Mucosa of descending colon (tissue), 3 donors: ENCODE data around the gene HSP90AA1. TPM values are rescaled to one million over a fixed set of nuclear protein-coding genes. Genes with fewer than 3 reads are reported as not detected.
"Not testable (repeated sequence)": the region's sequence is repeated elsewhere in the genome, so short reads cannot be mapped to it uniquely, and the experiment has no call there.

Source experiments
- ATAC-seq: fragments of 200-7000 bp; cut with Tn5 transposase; one replicate; pipeline ENCODE4 v1.9.1; 2020; ENCODE audit warnings: mild to moderate bottlenecking, moderate library complexity
- DNase-seq, 3 donors: peaks; one replicate each; pipeline ENCODE4 v3.0.0-alpha.2; 2020
- H3K36me3 ChIP-seq: fragments of 200-600 bp; one replicate; pipeline ENCODE4 v1.8.0; 2021; ENCODE audit warnings: low read depth, mild to moderate bottlenecking
- H3K4me1 ChIP-seq: fragments of 200-600 bp; one replicate; pipeline ENCODE4 v1.8.0; 2021; ENCODE audit warnings: low read depth, mild to moderate bottlenecking
- H3K4me3 ChIP-seq: fragments of 200-600 bp; one replicate; pipeline ENCODE4 v1.8.0; 2021; ENCODE audit warnings: mild to moderate bottlenecking
- H3K9me3 ChIP-seq: fragments of 200-600 bp; one replicate; pipeline ENCODE4 v1.8.0; 2021; ENCODE audit warnings: mild to moderate bottlenecking
- CTCF ChIP-seq: fragments of 200-600 bp; IDR thresholded peaks from one replicate; pipeline ENCODE4 v1.8.0; 2022; ENCODE audit warnings: antibody characterized with exemption, mild to moderate bottlenecking
- intact Hi-C, 2 donors: fragments of 100-400 bp; cut with DNase I in 1 of 2; cut with micrococcal nuclease in 1 of 2; formaldehyde crosslinking; loops; one replicate each; pipeline versions ENCODE4 v1.11.0 to v1.11.1; 2022; cut with DNase I, micrococcal nuclease
- total RNA-seq, 3 donors: library from RNA; stranded (reverse); fragmentation: NEBNext Ultra II Directional in 2 of 3; extraction: Animal tissue kit (Norgen Biotek cat#: 25700) in 2 of 3; gene quantifications; one replicate each; pipeline versions ENCODE4 v1.2.1 to v1.2.4, GENCODE V29; 2021 to 2023
- donor health status: DM: no; HTN: no; CAD: no; lungs with moderate emphysema.
- donor health status: DM: no; HTN: no; CAD: no.
- donor health status: DM: no; HTN: yes; CAD: no.

The HSP90AA1 gene
- total RNA-seq, 3 donors from 2014 or later, result 231 to 367 (median 252) TPM

- TF ChIP-seq CTCF, result no peak
- H3K4me1 ChIP-seq, result peaks cover 32% of the 10 kb centered on the region
- H3K9me3 ChIP-seq, result no peaks in the 10 kb centered on the region
- intact Hi-C loops, result no loop called here
- no peak for ATAC-seq
- H3K36me3 ChIP-seq, result peaks cover 12% of the 10 kb centered on the region
- H3K4me3 ChIP-seq, result no peak overlapping the region
- no peak for DNase-seq
These were observed 1.4 kb downstream of the HSP90AA1 start for GRCh38 chr14:102085488-102085887.

- ATAC-seq, result no peak
These were observed 1.9 kb downstream of the HSP90AA1 start for GRCh38 chr14:102084931-102085330.

GRCh38 chr14:102084522-102084921, 2.3 kb downstream of the HSP90AA1 start:
- H3K4me3 ChIP-seq, ATAC-seq, H3K9me3 ChIP-seq, DNase-seq, intact Hi-C loops: not testable (repeated sequence)
- H3K36me3 ChIP-seq, result peaks cover 19% of the 10 kb centered on the region
- H3K4me1 ChIP-seq, result peaks cover 32% of the 10 kb centered on the region

More at GRCh38 chr14:102084931-102085330, 1.9 kb downstream of the HSP90AA1 start:
- no peak for TF ChIP-seq CTCF
- Histone ChIP-seq H3K36me3 (peaks cover 16% of the 10 kb centered on the region), H3K9me3 (no peaks in the 10 kb centered on the region), H3K4me1 (peaks cover 32% of the 10 kb centered on the region), H3K4me3 (no peak overlapping the region)
- intact Hi-C loops, result no loop called here
- no peak for DNase-seq

- ATAC-seq (no peak), DNase-seq (no peak)
- Histone ChIP-seq H3K9me3 (no peaks in the 10 kb centered on the region), H3K4me1 (peaks cover 32% of the 10 kb centered on the region), H3K4me3 (no peak overlapping the region), H3K36me3 (peaks cover 19% of the 10 kb centered on the region)
- intact Hi-C loops, result no loop called here
- no peak for TF ChIP-seq CTCF
These were observed 5.4 kb downstream of the HSP90AA1 start for GRCh38 chr14:102081231-102082080.

- DNase-seq (no peak), ATAC-seq (no peak)
- Histone ChIP-seq H3K4me1 (peaks cover 31% of the 10 kb centered on the region), H3K4me3 (no peak overlapping the region), H3K36me3 (peaks cover 19% of the 10 kb centered on the region), H3K9me3 (no peaks in the 10 kb centered on the region)
- no peak for TF ChIP-seq CTCF
- intact Hi-C loops, result no loop called here
These were observed 6.4 kb downstream of the HSP90AA1 start for GRCh38 chr14:102080183-102081080.

- H3K4me1 ChIP-seq, result peaks cover 23% of the 10 kb centered on the region
- no peak for TF ChIP-seq CTCF
- intact Hi-C loops, result no loop called here
- H3K9me3 ChIP-seq, result no peaks in the 10 kb centered on the region
- DNase-seq, result no peak
- ATAC-seq, result no peak
- H3K4me3 ChIP-seq, result no peak overlapping the region
- H3K36me3 ChIP-seq, result peaks cover 19% of the 10 kb centered on the region
These were observed 7.2 kb downstream of the HSP90AA1 start for GRCh38 chr14:102079700-102079979.
